ENCODE results near the gene JUP.

Gene JUP

DNA sequence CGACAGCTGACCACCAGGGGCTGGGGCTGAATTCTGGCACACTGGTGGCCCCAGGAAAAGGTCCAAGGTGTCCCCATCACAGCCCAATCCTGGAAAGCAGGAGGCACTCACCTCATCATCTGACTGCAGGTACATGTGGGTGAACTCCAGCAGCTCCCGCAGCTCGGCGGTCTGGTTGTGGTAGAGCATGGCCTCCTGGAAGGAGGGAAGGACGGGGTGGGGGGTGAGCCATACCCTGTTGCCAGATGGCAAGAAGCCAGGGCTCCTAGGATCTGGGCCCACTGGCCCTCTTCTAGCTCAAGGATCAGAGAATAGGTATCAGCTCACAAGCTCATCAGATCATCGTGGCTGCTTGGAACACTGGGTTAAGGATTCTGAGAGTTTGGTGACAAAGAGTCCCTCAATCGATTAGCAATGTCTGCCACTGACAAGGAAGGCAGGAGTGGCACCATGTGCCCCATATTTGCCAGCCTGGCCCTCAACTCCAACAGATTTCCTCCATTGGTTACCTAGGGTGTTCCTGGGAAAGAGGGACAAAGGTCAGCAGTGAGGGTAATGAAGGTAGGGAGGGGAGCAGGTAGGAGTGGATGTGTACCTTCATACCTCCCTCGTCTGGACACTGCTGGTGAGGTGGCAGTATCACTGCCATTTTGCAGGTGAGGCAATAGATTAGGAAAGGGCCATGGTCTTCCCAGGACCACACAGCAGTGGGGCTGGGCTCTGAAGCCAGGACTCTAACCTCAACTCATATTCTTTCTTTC, 20.4 kb upstream of the JUP start:
- no peak for DNase-seq

DNA sequence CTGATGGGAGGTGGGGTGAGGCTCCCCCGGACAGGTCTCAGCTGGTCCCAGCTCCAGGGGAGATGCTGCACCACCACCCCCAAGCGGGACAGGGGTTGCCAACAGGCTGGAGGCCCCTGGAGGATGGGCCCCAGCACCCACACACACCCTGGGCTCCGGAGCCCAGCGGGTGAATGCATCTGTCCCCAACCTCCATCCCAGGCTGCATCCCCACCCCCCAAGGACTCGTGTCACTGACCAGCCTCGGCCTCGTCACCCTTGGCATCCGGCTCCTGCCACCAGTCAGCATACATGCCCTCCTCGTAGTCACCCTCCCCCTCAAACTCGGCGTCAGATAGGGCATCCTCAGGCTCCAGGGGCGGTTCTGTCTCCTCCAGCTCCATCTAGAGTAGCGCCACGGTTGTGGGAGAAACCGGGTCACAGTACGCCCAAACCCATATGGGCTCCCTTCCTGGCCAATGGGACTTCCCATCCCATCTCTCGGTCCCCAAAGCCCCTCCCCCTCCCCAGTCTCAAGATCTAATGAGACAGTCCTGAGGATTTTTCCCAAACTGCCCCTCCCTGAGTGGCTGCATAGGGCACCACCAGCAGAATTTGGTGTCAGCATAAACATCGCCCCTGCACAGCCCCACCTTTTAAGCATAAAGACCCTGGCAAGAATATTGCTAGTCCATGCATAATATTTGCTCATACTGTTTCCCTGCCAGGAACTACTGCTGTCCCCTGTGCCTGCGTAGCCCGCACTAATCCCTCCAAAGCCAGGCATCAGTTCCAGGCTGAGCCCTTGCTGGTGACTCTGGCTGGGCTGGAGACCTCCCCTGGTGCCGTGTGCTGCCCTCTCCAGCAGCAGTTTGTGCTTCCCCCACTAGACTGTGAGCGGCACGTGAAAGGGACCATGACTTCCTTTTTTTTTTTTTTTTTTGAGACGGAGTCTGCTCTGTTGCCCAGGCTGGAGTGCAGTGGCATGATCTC, 16.8 kb upstream of the JUP start:
- no peak for DNase-seq

DNA sequence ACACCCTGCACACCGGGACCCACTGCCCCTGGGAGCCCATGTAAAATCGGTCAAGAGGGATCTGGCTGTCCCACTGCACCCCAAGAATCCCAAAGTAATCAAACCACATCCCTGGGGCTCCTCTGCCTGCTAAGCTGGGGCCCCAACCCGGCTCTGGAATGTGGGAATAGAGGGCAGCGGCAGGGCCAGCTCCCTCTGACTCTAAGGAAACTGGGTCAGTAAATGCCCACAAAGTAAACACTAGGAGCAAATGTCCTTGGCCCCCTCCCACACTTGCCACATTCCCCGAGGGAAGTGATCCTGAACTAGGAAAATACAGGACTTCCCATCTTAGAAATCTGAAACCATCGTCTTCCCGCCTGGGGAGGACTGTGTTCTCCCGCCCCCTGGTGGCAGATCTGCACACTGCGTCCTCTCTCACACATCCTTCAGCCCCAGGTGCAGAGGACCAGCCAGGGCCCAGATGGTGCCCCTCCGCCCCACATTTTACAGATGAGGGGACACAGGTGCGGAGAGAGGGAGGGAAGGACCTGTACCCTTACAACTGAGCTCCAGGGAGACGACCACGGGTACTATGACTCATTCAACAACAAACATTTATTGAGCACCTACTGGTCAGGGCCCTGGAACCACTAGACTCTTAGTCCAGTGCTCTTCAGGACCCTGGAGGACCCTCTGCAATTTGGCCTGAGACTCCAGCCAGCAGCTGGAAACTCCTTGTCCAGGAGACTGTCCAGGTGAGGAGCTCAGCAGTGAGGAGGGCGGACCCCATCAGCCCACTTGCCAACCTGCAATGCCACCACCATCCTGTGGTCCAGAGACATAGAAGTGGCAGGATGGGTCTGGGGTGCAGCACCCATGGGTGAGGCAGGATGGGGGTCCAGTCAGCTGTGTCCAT, 15.1 kb upstream of the JUP start:
- DNase-seq, result peak; percentile 82

DNA sequence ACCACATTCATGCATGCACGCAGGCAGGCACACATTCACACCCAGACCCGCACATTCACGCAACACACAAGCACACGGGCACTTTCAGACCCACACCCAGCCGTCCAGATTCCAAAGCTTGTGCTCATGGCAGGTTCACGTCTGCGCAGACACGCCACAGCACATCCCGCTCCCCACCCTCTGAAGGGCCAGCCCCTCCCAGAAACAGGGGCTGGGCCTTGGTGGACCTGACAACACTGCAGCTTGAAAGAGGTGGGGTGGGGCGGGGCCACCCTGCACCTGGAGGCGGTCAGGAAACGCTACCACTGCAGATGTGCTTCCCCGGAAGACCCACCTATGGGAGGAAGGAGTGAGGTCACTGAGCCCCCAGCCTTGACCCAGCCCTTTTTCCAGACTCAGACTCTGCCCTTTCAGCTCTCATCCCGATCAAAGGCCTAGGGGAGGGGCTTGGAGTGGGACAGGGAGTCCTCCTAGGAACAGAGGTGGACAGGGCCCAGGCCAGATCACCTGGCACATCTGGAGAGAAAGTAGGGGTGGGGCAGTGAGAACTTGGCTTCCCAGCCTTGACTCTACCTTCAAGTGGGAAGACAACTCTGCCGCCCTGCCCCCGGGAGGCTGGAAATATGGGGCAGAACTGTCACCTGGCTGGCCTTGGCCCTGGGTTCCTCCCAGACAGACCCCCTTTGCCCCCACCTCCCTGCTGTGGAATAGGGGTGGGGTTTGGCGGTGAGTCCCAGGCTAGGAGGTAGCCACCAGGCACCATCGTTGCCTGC, 14.3 kb upstream of the JUP start:
- DNase-seq, result no peak

DNA sequence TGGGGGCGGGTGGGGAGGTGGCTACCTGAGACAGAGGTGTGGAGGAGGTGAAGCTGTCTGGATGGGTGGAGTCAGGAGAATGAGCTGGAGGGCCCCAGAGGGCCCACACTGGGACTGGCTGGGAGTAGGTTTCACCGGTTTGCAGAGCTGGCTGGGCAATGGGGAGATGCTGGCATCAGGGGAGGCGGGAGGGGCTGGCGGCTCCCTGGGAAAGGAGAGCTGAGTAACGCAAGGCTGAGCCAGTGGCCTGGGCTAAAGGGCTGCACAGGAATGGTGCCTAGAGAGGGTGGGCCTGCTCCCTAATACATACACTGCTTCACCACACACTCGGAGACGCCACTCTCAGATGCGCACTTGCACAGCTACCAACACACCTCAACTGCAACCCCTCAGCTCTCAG, 12.9 kb upstream of the JUP start:
- DNase-seq, result no peak

DNA sequence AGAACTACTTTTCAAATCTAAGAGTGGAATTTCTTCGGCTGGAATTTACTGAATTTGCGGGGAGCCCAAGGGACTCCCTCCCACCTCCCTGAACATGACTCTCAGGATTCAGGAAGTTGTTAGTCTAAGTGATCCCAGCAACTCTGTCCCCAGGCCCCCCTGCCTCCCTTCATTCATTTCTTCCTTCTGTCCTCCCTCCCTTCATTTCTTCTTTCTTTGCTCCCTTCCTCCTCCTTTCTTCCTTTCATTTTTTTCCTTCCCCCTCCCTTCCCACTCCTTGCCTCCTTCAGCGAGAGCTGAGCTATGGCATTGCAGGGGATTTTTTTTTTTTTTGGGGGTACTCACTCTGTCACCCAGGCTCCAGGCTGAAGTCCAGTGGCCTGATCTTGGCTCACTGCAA, 10.9 kb upstream of the JUP start:
- no peak for DNase-seq

DNA sequence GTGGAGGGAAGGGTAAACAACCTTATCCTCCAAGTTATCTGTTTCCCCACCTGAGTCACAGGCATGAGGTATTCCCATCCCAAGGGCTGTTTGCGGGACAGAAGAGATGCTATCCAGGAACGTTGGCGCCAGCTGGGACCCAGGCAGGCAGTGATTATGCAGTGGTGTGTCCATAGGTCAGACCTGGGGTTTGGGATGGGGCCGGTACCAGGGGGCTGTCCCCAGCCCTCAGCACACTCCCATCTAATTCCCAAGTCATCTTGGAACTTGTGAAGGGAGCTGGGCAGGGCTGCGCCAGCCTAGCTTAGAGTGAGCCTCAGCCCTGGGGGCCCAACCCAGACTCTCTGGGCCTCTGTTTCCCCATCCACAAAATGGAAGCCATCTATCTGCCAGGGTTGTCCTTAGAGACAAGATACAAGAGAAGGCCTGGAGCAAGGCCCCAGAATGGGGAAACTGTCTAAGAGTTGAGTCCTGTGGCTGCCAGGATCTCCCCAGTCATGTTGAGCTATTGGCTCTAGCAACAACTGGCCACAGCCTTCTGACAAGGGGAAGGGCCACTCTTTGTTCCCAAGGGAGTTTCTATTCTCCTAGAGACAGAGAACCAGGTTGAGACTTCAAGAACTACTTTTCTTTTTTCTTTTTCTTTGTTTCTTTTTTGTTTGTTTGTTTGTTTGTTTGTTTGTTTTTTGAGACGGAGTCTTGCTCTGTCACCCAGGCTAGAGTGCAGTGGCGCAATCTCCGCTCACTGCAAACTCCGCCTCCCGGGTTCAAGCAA, 9.8 kb upstream of the JUP start:
- DNase-seq, result no peak

DNA sequence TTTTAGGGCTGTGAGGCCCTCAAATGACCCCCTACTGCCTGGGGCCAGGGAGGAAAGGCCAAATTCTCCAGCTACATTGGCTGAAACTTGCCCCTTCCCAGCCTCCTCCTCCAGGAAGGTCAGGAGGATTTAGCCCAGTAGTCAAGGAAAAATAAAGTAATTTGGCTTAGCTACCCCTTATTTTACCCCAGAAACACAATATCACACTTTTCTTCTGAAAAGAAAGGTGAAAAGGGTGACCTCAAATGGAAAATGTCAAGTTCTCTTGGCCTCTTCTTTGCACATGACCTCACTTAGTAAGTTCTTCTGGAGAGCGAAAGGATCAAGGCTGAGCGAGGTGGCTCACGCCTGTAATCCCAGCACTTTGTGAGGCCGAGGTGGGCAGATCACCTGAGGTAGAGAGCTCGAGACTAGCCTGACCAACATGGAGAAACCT, 8.0 kb upstream of the JUP start:
- DNase-seq, result no peak

DNA sequence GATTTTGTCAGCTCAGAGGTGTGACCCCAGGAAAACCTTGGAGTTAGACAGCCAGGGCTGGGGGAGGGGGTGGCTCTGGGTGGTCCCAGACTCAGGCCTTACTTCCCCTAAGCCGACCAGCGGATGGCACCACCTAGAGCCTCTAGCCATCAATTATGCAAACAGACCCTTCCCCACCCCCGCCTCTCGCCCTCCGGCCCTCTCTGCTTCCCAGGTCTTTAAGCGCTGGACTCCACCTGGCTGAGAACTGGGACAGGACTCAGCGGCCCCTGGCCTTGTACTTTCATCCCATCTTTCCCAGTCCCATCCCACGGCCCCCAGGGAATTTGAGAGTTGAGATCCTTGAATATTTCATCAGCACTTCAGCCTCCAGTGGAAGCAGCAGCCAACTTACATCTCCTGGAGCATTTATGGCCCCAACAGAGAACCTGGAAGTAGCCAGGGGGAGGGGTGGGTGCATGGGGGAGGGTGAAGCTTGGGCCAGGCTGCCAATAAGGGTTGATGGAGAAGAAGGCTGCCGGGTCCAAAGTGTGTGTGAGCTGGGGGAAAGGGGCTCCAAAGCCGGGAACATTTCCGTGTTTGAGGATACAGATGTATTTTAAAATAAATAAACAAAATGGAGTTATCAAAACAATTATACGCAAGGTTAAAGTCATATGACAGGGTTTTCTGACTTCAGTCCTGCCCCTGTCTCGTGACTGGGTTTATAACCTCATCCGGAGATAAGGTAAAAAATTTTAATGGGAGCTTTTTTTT, 7.5 kb upstream of the JUP start:
- DNase-seq, result no peak

DNA sequence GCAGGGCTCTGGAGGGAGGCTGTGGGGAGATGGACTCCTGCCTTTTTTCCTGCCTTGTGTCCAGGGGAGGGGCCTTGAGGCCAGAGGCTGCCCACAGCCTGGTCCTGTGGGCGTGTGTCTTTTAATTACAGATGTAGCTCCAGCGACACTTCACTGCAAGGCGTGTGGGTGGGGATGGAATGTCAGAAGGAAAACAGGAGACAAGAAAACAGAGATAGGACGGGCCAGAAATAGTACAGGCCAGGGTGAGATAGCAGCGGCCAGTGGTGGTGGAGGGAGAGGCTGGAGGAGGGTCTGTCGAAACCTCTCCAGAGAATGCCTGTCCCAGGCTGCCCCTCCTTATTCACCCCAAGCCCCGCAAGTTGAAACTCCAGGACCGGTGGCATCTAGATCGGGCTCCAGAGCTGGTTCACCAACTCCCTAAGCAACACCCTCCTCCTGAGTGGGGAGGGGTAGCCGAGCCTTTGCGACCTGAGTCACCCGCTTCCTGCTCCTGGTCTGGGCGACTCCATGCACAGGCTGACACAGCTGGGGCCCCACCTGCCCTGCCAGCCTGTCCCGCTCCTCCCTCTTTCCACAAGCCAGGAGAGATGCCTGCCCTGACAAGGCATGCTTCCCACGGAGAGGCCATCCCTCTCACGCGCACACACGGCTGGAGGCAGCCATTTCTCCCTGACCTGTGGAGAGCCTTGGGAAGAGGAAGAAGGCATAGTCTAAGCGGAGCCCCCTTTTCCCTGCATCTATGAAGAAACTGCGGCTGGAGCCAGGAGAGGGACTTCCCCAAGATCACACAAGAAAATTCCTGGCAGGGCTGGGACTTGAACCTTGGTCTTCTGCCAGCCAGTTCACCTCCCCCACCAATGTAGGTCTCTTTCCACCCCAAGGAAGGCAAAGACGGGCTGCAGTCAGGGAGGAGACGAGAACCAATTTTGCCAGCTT, 6.6 kb upstream of the JUP start:
- peak; percentile 17 for DNase-seq

DNA sequence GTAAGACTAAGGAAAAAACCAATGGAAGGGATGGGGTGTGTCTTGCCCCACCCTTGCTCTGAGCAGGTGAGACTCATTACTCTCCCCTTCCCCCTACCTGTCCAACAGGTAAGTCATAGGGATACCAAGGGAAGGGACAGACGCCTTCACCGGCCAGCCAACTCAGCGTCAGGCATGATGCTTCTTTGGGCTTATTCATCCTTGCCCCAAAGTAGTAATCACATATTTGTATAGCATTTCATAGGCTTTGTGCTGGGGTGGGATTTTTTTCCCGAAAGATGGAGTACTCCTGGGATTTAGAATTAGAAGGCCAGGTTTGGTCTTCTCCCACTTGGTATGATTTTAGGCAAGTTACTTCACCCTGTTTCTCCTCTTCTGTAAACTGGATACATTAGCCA, 509 bp upstream of the JUP start:
- DNase-seq, result no peak

DNA sequence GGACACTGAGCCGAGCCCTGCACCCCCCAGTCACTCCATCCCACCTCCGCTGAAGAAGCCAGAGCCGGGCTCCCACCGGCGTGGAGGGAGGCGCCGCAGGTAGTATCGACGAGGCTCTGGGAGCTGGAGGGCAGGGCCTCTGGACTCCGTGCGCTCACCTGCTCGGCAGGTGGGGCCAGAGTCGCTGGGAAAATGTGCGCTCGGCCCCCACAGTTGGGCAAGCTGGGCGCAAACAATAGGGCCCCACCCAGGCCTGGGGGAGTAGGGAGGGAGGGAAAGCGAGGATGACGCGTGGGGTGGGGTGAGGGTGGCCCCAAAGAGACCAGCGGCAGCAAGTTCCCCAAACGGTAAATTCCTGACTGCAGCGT, 668 bp downstream of the JUP start:
- DNase-seq, result no peak

DNA sequence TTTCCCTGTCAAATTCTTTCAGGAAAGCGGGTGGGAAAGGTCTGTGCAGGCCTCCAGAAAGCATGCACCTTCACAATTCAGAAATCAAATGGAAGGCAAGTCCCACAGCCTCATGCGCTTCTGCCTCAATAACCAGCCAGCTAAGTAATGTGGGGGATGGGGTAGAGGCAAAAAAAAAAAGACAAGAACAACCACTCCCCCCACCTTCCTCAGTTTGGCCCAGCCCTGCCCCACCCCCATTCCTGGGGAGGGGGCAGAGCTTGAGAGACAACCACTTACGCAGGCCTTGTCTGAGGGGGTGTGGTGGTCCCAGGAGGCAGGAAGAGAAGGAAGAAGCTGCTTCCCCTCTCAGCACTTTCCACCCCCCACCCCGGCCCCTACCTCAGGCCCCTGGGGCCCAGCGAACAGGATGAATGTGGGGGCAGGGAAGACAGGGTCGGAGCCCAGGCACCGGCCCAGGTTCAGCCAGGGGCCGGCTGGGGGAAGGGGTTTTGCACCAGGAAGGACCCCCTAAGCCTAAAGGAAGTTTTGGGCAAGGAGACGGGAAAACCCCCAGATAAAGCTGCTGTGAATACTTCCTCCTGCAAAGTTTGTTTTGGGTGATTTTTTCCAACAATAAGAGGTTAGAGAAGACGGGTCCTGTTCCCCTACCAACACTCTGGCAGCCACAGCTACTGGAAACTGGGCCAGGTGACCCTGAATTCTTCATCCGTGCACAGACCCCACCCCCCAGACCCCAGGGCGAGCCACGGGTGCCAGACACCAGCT, 1.2 kb downstream of the JUP start:
- DNase-seq, result no peak

DNA sequence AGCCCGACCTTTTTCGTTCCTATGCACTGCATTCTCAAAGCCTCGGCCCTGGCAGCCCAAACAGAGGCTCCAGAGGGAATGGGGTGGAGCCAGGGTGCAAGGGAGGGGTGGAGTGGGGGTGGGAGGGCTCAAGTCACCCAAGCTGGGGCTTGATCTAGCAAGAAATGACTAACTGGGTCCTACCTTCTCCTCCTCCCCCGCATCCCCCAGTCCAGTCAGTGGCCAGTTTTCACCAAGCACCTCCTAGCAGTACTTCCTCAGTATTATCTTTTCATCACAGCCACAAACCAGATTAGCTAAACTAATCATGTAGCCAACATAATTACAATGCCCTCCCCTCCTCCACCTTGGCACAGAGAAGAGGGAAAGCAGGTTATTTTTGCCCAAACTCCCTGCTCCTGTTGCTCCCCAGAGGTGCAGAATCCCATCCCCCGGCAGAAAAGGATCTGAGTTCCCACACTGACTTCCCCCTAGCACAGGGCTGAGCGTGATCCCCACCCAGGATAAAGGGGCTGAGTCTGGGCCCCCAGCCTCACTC, 2.2 kb downstream of the JUP start:
- no peak for DNase-seq

DNA sequence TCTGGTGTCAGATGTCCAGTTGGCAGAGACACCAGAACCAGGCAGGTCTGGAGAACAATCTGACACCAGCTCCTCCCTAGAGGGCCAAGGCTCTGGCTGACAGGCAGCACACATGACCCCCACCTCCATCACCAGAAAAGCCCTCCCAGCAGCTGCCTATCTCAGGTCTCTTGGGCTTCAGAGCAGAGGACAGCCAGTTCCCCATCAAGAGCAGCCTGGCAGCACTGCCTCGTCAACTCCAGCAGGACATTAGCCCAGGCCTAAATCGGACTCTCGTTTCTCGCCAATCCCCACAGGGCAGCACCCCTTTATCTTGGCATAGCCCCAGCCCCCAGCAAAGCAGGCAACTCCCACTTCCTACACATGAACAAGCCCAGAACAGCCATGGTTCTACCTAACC, 4.4 kb downstream of the JUP start:
- DNase-seq, result no peak

DNA sequence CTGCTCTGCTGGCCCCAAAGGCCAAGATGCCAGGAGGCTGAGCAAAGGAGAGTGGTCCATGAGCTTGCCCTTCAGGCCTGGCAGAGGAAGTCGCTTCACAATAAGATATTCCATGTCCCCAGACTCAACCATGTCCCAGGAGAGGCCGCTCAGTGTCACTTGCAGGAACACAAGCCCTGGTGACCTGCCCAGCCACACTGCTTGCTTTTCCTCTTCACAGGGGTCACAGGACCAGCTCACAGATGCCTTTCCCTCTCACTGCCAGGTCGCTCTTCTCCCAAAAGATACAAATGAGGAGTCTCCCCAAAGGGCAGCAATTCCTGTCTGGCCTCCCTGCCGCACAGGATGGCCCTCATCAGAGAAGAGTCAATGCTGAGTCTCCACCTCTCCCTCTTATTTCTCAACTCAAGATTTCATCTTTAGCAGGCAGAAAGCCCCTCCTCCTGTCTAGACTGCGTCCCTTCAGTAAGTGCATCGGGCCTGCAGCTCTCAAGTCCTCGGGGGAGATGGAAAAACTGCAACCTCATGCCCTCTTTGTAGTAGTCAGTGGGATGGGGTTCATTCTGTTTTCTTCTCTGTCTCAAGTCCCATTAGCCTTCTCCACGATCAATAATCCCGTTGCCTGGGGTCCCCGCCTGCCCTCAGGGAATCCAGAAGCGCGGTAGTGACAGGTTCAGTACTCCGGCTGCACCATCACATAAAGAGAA, 5.0 kb downstream of the JUP start:
- DNase-seq, result no peak

DNA sequence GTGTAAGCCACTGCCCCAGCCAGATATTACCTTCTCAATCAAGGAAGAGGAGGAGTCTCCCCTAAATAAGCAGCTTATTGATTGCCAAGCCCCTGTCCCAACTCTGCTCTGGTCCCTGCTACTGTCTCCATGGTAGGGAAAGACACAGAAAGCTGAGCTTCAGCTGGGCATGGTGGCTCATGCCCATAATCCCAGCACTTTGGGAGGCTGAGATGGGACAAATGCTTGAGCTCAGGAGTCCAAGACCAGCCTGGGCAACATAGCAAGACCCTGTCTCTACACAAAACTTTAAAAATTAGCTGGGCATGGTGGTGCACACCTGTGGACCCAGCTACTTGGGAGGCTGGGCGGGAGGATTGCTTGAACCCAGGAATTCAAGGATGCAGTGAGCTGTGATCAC, 6.6 kb downstream of the JUP start:
- no peak for DNase-seq
